DMS 273 (cell line): ENCODE results near the gene ADAMTSL2.

Experiments
- DNase-seq: peaks from one replicate; lab custom pipeline; 2025; ENCODE audit not compliant: unreplicated experiment; lab: John Stamatoyannopoulos, UW

The ADAMTSL2 gene

GRCh38 chr9:133534346-133535291 is at the start of gene ADAMTSL2:
Gene ADAMTSL2, plus strand, starts transcription at chr9:133534704. Its CDS starts 2,009 bp downstream, at chr9:133536713.
- peak; percentile 95 for DNase-seq

- DNase-seq: peak; percentile 44
Observed at GRCh38 chr9:133485531-133486260, 48.8 kb upstream of the ADAMTSL2 start.

- DNase-seq: no peak
Observed at GRCh38 chr9:133487331-133487725, 47.2 kb upstream of the ADAMTSL2 start.

- DNase-seq: no peak
Observed at GRCh38 chr9:133488686-133489252, 45.7 kb upstream of the ADAMTSL2 start.

GRCh38 chr9:133489253-133490190 is 45.0 kb upstream of the ADAMTSL2 start:
- DNase-seq: no peak

- DNase-seq: no peak
Observed at GRCh38 chr9:133490201-133490681, 44.3 kb upstream of the ADAMTSL2 start.

- DNase-seq: no peak
Observed at GRCh38 chr9:133490865-133491655, 43.4 kb upstream of the ADAMTSL2 start.

GRCh38 chr9:133491656-133491925 is 42.9 kb upstream of the ADAMTSL2 start:
- no peak for DNase-seq

- peak; percentile 73 for DNase-seq
Observed at GRCh38 chr9:133492061-133493021, 42.2 kb upstream of the ADAMTSL2 start.

GRCh38 chr9:133493428-133493827 is 41.1 kb upstream of the ADAMTSL2 start:
- DNase-seq: no peak

GRCh38 chr9:133493845-133494540 is 40.5 kb upstream of the ADAMTSL2 start:
- DNase-seq: no peak

GRCh38 chr9:133494636-133495326 is 39.7 kb upstream of the ADAMTSL2 start:
- no peak for DNase-seq

- DNase-seq: no peak
Observed at GRCh38 chr9:133495327-133496293, 38.9 kb upstream of the ADAMTSL2 start.

GRCh38 chr9:133496861-133497842 is 37.4 kb upstream of the ADAMTSL2 start:
- DNase-seq: no peak
